HL-60/S4 (cell line): ENCODE data around the gene MAP1S.

Source experiments
- in situ Hi-C: fragments of 300-500 bp; cut with MboI; formaldehyde crosslinking; loops from 2 replicates; pipeline ENCODE4 v1.14.3; 2022; ENCODE audit warnings: low sequenced_read_pairs

Gene MAP1S

DNA sequence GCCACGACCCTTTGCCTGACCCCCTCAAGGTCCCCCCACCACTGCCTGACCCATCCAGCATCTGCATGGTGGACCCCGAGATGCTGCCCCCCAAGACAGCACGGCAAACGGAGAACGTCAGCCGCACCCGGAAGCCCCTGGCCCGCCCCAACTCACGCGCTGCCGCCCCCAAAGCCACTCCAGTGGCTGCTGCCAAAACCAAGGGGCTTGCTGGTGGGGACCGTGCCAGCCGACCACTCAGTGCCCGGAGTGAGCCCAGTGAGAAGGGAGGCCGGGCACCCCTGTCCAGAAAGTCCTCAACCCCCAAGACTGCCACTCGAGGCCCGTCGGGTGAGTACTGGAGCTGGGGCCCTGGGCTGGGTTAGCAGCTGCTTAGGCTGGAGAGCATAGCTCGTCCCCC lies 8.6 kb downstream of the MAP1S start:
- in situ Hi-C loops, result no loop called here

DNA sequence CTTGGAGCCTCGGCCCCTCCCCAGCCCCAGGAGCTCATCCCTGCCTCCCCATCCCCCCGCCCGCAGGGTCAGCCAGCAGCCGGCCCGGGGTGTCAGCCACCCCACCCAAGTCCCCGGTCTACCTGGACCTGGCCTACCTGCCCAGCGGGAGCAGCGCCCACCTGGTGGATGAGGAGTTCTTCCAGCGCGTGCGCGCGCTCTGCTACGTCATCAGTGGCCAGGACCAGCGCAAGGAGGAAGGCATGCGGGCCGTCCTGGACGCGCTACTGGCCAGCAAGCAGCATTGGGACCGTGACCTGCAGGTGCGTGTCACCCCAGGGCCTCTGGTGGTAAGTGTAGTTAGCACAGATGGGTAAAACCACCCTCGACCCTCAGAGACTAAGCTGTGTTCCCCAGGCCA lies 13.8 kb downstream of the MAP1S start:
- in situ Hi-C loops, result no loop called here

DNA sequence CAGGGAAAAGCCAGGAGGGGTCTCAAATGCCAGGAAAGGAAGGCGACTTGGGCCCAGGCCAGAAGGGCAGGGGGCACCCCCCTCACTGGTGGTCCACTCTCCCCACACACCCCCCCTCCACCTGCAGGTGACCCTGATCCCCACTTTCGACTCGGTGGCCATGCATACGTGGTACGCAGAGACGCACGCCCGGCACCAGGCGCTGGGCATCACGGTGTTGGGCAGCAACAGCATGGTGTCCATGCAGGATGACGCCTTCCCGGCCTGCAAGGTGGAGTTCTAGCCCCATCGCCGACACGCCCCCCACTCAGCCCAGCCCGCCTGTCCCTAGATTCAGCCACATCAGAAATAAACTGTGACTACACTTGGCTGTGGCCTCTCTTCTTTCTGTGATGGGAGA lies 14.9 kb downstream of the MAP1S start:
- in situ Hi-C loops, result no loop called here

DNA sequence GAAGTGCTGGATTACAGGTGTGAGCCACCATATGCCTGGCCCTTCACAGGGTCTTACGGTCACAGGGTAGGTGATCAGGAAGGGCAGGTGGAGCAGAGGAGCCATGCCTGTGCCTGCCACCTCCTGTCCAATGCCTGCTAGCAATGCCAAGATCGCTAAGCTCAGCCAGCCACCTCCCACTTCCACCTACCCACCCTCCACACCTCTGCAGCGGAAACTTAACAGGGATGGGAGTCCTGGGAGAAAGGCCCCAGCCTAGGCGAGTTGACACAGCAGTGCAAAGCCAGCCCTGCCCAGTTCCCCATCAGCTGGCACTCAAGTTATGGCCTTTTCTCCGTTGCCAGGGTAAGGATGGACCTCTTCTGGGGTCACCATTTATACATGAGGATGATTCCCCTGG lies 16.1 kb downstream of the MAP1S start:
- in situ Hi-C loops, result no loop called here

DNA sequence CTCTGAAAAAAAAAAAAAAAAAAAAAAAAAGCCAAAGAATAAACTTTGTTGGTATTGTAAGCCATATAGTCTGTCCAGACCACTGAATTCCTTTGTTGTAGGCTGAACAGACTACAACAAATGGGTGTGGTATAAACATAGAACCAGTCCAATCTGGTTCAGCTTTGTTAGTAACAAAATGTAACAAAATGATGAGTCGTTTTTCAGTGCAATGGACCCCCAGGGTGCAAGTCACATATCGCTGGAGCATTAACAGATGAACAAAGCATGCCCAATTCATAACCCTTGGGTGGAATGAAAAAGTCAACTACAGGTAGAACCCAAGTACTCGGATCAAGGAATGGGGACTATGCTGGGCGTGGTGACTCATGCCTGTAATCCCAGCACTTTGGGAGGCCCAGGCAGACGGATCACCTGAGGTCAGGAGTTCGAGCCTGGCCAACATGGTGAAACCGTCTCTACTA lies 18.4 kb downstream of the MAP1S start:
- in situ Hi-C loops, result no loop called here

DNA sequence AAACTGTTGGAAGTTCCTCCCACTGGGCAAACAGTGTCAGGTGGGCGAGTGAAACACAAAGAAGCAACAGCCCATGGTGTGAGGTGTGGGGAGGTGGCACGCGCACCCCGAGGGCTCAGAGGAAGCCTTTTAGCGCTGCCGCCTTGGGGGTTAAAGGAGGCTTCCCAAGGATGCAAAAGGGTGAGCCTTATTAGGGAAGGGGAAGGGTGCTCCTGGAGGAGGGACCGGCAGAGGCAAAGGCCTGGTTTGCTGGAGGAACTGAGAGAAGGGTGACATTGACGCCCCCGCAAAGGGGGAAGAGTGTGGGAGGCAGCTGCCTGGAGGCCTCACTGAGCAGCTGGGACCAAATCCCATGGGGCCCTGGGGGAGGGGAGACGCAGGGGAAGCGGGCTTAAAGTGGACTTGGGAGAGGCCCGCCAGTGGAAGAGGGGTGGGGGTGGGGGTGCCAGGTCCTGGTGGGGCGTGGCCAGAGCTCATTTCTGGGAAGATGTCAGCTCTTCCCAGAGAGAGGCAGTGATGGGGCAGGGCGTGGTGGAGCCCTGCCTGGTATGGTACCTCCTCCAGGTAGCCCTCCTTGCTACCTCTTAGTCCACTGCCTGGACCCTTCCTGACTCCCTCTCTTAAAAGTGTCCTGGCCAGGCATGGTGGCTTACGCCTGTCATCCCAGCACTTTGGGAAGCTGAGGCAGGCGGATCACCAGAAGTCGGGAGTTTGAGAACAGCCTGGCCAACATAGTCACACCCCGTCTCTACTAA lies 20.0 kb downstream of the MAP1S start:
- in situ Hi-C loops, result no loop called here

DNA sequence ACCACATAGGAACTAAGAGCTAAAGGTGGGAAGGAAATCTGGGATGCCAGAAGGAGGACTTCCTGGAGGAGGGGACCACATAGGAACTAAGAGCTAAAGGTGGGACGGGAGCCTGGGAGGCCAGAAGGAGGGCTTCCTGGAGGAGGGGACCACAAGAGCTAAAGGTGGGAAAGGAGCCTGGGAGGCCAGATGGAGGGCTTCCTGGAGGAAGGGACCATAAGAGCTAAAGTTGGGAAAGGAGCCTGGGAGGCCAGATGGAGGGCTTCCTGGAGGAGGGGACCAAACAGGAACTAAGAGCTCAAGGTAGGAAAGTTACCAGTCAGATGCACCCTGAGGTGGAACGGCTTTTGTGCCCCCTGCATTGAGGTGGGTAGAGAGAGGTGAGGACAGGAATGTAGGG lies 22.2 kb downstream of the MAP1S start:
- in situ Hi-C loops, result no loop called here

DNA sequence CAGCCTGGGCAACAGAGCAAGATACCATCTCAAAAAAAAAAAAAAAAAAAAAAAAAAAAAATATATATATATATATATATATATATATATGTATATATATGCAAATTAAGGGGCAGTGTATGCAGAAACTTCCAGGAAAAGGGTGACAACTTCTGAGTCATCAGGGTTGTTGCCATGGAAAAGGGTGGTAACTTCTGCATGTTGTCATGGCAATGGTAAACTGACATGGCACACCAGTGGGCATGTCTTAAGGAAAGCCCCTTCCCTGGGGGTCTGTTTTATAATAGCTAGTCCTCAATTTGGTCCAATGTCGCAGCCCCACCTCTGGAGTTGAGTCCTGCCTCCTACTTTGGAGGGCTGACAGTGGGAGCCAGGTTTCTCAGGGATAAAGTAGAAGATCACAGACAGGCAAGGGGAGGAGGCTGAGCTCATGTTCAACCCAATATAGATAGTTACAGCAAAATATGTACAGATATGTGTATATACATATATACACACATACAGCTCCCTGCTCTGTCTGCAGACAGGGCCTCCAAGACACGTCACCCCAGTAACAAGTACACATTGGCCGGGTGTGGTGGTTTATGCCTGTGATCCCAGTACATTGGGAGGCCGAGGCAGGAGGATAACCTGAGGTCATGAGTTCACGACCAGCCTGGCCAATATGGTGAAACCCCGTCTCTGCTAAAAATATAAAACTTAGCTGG lies 24.7 kb downstream of the MAP1S start:
- in situ Hi-C loops, result no loop called here

DNA sequence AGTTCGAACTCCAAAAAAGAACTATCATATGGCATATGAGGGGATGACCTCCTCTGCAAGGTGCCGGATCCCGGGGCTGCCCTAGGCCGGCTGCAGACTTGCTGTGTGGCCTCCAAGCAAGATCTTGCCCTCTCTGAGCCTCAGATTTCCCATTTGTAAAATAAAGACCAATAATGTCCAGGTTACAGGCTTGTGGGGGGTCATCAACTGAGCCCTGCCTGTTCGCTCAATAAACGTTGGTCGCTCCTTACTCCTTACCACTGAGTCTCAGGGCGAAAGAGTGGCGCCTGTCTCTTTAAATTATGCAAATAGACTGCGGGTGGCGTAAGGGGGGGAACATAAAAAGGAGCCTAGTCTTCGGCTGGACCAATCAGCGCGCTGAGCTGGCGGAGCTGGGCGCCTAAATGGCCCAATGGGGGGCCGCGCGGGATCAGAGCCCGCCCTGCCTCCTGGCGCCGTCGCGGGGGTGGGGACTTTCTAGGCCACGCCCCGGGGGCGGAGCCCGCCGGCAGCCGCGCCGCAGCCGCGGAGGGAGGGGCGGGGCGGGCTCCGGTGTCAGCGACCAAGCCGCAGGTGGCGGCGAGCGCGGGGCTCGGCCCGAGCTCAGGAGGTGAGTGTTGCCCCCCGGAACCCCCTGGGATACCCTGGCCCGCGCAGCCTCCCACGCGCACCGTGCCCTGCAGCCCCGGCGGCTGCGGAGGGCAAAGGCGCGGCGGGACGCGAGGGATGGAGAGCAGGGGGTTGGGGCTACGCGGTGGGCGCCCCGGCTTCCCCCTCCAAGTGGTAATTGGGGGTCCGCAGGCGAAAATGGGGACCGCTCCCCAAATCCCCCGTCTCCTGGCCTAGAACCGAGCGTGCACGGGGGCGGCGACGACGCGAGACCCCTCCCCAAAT lies 28.2 kb downstream of the MAP1S start:
- in situ Hi-C loops, result no loop called here

DNA sequence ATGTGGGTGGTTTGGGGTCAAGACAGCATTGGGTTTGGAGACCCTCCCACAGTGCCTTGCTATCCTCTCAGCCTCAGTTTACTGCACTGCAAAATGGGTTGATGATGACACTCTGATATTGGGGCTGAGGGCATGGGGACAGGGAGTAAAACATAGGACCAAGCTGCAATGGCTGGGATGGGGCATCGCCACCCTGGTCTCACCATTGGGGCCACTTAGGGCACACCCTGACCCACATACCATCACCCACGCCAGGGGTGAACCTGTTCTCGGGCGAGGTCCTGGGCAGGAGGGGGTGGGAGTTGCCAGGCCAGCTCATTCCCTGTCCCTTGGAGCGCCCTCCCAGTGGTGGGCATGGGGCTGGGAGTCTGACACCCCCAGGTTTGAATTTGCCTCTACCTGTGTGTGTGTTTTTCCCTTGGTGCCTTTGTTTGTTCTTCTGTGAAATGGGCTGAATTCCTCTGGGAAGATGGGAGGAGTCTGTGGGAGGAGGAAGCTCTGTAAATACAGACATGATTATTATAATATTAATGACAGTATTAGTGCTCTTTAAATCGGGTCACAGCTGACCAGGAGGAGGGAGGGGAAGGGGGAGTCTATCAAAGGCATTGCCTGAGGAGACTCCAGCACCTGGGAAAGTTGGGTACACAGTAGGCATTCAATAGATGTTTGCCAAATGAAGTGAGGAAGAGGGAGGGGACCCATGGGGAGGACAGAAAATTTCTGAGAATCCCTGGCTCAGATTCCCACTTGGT lies 29.8 kb downstream of the MAP1S start:
- in situ Hi-C loops, result no loop called here

DNA sequence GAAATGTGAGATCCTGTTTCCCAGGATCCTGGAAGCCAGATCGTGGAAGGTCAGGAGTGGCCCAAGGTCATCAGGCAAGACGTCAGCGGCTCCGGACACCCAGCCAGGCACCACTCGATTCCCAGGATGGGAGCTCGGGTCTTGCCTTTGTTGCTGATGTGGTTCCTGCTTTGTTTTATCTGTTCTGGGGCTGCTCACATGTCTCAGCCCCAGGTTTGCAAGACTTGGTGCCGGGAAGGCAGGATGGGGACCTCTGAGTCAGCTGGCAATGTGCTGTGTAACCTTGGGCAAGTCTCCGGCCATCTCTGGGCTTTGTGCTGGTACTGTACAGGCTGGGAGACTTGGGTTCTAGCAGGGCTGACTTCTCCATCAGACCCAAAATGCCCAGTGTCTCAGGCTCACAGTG lies 30.6 kb downstream of the MAP1S start:
- in situ Hi-C loops, result no loop called here

DNA sequence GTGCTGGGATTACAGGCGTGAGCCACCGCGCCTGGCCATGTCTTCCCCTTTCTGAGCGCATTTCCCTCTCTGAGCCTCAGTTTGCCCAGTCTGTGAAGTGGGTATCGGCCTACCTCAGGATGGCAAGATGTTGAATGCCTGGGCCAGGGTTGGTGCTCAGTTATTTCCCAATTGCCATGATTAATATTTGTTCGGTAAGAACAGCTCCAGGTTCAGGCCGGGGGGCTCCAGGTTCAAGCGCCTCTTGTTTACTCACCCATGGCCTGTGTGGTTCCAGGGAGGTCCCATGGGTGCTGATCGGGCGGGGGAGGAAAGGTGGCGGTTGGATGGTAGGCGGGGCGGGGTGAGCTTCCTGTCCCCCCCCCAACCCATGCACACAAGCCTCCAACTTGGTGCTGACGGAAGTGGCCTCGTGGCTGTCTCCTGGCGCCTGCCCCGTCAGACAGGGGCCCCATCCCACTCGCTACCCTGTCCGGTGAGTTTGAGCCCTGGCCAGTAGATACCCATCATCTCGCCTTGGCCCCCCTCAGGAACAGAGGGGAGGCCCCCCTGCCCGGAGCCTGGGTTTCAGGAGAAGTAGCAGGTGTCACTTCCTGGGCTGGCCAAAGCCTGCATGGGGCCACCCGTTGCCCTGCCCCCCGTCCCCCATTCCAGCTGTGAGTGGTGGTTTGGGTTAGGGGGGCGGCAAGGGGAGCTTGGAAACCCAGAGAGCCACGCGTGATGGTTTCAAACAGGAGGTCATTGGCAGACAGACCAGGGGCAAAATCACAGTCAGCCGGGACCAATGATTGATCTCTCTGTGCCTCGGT lies 32.0 kb downstream of the MAP1S start, which contains the start of gene FCHO1:
Gene FCHO1, plus strand, starts transcription at position 375 of the 809 bp plus-strand sequence. CDS start 3,688 bp downstream, outside the sequence.
- in situ Hi-C loops, result no loop called here

DNA sequence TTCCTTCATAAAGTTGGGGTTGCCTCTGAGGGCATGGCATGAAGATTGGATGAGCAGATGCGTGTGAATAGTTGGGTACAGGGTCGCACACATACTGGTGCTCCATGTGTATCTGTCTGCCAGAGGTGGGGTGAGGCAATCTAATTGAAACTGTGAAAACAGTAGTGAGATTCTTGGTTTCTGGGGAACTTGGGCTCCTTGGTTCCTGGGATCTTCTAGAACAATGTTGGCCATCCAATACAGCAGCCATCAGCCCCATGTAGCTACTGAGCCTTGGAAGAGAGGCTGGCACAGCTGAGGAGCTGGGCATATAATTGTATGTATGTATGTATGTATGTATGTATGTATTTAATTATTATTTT lies 32.6 kb downstream of the MAP1S start:
- in situ Hi-C loops, result no loop called here

DNA sequence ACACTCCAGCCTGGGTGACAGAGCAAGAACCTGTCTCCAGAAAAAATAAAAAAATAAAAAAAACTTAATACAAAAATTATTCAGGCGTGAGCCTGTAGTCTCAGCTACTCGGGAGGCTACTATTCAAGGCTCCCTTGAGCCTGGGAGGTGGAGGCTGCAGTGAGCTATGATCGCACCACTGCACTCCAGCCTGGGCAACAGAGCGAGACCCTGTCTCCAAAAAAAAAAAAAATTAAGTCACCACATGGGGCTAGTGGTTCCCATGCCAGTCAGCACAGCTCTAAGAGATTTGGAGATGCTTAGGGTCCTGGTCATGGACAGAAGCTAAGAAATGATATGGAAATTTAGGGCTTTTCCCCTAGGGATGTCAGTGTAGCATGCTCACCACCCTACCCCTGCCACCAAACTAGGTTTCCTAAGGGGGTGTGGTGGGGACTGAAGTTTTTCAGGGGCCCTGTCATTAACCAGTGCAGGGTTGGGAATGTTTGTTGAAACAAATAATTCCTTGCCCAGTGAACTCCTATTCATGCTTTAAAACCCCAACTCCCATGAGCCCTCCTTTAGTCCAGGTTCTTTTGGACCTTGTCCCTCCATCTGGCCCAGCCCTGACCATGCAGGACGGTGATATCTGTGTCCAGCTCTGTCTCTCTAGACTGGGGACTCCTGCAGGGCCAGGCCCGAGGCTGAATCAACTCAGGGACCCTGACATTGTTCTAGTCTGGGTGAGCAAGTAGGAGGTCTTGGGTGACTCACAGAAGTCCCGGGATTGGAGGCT lies 33.8 kb downstream of the MAP1S start:
- in situ Hi-C loops, result no loop called here

DNA sequence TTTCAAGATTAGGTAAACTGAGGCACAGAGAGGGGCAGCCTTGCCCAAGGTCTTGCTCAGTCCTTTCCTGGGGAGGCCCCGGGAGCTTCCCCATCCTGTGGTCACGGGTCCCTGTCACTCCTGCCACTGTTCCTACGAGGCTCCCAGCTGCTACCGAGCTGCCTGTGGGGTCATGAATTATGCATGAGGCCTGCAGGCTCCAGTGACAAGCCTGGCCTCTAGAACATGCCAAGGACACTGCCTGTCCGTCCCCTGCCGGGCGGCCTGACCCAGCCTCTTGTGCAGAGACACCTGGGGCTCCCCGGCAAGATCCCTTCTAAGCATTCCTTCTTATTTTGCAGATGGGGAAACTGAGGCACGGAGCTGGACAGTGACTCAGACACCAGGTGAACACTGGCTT lies 34.7 kb downstream of the MAP1S start:
- in situ Hi-C loops, result no loop called here

DNA sequence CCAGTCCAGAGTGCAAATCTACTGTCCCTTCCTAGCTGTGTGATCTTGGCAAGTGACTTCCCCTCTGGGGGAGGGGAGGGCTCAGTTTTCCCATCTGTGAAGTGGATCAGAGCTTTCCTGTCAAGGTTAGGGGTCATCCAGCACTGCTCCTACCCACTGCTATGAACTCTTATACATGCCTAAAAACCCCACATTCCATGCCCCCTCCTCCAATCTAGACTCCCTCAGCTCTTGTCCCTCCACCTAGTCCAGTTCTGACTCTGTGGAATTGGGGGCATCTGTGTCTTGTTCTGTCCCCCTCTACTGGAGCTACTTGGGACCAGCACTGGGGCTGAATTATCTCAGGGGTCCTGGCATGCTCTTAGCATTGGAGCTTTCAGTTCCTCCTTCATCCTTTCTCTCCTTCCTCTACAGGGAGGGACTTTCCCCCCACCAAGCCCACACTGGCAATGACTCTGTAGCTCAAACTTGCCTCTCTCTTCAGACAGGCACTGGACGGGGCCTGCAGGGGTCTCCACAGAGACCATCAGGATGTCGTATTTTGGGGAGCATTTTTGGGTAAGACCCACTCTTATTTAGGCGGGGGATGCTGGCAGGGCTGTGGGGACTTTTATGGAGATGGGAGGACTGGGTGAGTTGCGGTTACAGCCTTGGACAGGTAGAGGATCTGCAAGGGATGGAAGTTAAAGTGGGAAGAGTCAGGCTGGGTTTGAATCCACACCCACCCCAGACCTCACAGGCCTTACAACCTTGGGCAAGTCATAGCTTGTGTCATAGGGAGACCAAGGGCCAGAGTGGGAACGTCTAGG lies 35.6 kb downstream of the MAP1S start:
- in situ Hi-C loops, result no loop called here

DNA sequence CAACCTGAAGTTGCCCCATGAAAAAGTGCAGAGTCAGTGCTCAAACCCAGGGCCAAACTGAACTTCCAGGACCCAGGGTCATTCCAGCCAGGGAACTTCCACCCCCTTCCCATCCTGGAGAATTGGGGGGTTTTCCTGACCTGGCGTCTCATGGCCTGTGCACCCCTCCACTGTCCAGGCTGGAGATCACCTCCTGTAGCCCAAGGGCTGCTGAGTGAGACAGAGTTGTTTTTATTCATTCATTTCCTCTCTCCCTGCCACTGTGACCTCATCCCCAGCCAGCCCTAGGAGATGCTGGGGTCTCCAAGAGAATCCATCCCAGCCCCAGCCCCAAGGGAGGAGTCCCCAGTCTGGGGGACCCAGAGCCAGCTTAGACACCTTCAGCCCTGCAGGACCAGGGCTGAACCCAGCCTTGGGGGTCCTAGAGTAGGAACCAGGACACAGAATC lies 36.2 kb downstream of the MAP1S start:
- in situ Hi-C loops, result no loop called here

DNA sequence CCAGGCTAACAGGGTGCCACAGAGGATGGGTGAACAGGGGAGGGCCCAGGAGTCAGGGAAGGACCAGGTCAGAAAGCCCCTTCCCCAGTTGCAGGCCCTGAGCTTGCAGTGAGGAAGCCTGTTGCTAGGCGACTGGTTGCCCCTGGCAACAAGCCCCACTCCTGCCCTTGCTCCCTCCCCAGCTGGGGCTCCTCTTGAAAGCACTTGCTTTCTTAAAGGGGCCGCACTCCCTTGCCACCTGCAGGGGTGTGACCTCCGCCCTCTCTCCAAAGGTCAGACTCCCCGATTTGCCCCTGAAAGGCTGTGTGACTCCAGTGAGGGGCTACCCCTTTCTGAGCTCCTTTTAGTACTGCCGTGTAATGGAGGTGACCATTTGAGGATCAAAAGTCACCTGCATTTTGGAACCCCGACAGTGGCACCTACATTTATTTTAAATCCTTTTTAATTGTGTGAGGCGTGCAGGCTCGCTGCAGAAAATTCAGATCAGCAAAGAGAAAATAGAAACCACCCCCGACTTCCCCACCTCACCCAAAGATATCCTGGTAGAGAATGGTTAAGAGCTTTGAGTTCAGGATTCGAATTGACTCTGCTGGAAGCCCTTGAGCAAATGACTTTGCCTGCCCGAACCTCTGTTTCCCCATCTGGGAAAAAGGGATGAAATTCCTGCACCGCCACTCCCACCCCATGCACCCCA lies 36.8 kb downstream of the MAP1S start:
- in situ Hi-C loops, result no loop called here
